Tibial nerve (tissue), 4 donors: ENCODE measurements around the gene MOB1A. TPM values are rescaled to one million over a fixed set of nuclear protein-coding genes. Genes with fewer than 3 reads are reported as not detected.

ENCODE experiments used
- DNase-seq, 2 donors: peaks; one replicate each; pipeline ENCODE4 v3.0.0-alpha.2; 2019; ENCODE audit warnings: low spot score in 2 of 2
- H3K27ac ChIP-seq, 4 donors: fragments of 200-600 bp; sonication (generic) in 3 of 4; one replicate each; pipeline ENCODE4 v1.5.1; 2017 to 2019; ENCODE audit warnings: mild to moderate bottlenecking in 1 of 4
- H3K27me3 ChIP-seq, 2 donors: fragments of 200-600 bp; sonication (generic) in 1 of 2; one replicate each; pipeline versions ENCODE4 v1.5.1 to v1.6.0; 2017 to 2019
- H3K36me3 ChIP-seq, 3 donors: fragments of 200-600 bp; sonication (generic); one replicate each; pipeline ENCODE4 v1.5.1; 2018 to 2019
- H3K4me1 ChIP-seq, 4 donors: fragments of 200-600 bp; sonication (generic) in 3 of 4; one replicate each; pipeline ENCODE4 v1.5.1; 2017 to 2019
- H3K4me3 ChIP-seq, 4 donors: fragments of 200-600 bp; sonication (generic) in 3 of 4; one replicate each; pipeline ENCODE4 v1.5.1; 2017 to 2019; ENCODE audit warnings: mild to moderate bottlenecking in 1 of 4, moderate library complexity in 1 of 4
- H3K9me3 ChIP-seq, 4 donors: fragments of 200-600 bp; sonication (generic) in 3 of 4; one replicate each; pipeline ENCODE4 v1.5.1; 2017 to 2019
- EP300 ChIP-seq, 2 donors: sonication (generic); formaldehyde crosslinking; IDR thresholded peaks; one replicate each; pipeline ENCODE4 v1.6.1; 2017; ENCODE audit warnings: antibody characterized with exemption in 2 of 2, mild to moderate bottlenecking in 1 of 2
- POLR2A ChIP-seq, 2 donors: fragments of 450-650 bp; IDR thresholded peaks; one replicate each; pipeline ENCODE4 v1.6.1; 2017; ENCODE audit warnings: antibody characterized with exemption in 2 of 2, mild to moderate bottlenecking in 2 of 2, moderate library complexity in 2 of 2
- WGBS, 2 donors: methylation state at CpG; one replicate each; pipeline ENCODE4 v1.1.5; 2018; 5-methylcytosine and 5-hydroxymethylcytosine counted together
- total RNA-seq, 4 donors: library from RNA; depleted of rRNA; stranded (reverse); fragments of >200 nt; gene quantifications; one replicate each; pipeline ENCODE4 v1.1.0, GENCODE V29; 2016
- TF ChIP-seq, protein P1 (sequence below), 5 experiments: fragments of 200-600 bp in 3 of 5; fragments of 450-650 bp in 2 of 5; sonication (generic) in 3 of 5; IDR thresholded peaks; one replicate each; pipeline ENCODE4 v1.5.1; 2016 to 2019; ENCODE audit warnings: antibody characterized with exemption in 5 of 5, mild to moderate bottlenecking in 3 of 5, moderate library complexity in 2 of 5

Gene MOB1A
- total RNA-seq, 4 donors from 2014 or later, result 55.3 to 69.9 (median 60.2) TPM

DNA sequence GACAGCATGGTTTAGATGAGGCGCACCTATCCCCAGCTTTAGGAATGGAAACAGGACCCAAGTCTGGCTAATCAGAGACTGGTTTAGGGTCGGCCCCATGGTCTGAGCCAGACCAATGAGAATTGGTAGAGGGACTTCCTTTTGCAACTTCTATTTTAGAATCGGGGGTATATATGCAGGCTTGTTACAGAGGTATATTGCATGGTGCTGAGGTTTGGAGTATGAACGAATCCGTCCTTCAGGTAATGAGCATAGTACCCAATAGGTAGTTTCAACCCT is 29.5 kb downstream of the MOB1A start:
- TF ChIP-seq, protein P1, sequence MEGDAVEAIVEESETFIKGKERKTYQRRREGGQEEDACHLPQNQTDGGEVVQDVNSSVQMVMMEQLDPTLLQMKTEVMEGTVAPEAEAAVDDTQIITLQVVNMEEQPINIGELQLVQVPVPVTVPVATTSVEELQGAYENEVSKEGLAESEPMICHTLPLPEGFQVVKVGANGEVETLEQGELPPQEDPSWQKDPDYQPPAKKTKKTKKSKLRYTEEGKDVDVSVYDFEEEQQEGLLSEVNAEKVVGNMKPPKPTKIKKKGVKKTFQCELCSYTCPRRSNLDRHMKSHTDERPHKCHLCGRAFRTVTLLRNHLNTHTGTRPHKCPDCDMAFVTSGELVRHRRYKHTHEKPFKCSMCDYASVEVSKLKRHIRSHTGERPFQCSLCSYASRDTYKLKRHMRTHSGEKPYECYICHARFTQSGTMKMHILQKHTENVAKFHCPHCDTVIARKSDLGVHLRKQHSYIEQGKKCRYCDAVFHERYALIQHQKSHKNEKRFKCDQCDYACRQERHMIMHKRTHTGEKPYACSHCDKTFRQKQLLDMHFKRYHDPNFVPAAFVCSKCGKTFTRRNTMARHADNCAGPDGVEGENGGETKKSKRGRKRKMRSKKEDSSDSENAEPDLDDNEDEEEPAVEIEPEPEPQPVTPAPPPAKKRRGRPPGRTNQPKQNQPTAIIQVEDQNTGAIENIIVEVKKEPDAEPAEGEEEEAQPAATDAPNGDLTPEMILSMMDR (IDR thresholded peaks at IDR 0.05), result no peak
- TF ChIP-seq EP300 (IDR thresholded peaks at IDR 0.05) (no peak), POLR2A (IDR thresholded peaks at IDR 0.05) (no peak)
- Histone ChIP-seq H3K27me3 (no peaks in the 10 kb centered on the region), H3K27ac (no peak overlapping the region), H3K36me3 (peaks cover 0 to 22% (median 0%) of the 10 kb centered on the region in 3 donors), H3K4me3 (no peak overlapping the region), H3K4me1 (peaks cover 0 to 32% (median 18%) of the 10 kb centered on the region in 4 donors), H3K9me3 (no peaks in the 10 kb centered on the region)
- WGBS, 2 donors, result 94 to 96% methylated on average over 5 of the region's 5 CpGs
- DNase-seq, result no peak

DNA sequence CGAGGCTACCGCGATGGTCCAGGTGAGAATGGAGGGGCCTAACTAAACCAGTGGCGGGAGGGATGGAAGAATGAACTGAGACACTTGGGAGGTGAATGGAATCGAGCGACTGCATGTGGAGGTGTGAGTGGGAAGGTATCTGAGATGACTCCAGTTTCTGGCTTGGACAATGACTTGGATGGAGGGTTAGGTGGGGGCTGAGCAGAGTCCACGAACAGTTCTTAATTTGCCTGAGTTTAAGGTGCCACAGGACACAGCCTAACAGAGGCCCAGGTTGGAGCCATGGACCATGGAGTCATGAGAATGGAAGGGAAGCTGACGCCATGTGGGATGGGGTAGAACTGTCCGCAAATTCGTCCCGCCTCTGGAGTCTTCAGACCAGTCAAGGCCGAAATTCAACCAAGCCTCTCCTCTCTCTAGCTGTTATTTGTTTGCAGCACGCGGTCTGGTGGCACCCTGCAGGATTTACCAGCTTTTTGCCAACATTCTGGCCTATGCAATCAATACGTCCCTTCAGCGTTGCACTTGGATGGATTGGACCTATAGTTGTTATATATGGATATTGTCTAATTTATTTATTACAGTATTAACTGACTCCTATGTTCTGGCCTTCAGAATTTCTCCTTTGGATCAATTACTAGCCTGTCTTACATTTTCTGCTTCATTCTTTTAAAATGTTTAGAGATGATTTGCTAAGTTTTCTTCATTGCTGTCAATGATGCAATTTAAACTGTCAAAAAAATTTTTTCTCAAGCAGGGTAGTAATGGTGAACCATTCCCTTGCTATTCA is 30.0 kb downstream of the MOB1A start:
- Histone ChIP-seq H3K9me3 (no peaks in the 10 kb centered on the region), H3K36me3 (peaks cover 0 to 22% (median 0%) of the 10 kb centered on the region in 3 donors), H3K4me1 (peaks cover 0 to 32% (median 18%) of the 10 kb centered on the region in 4 donors), H3K27ac (peak overlapping the region in 3 of 4 donors; percentile 73 to 79 (median 74)), H3K27me3 (no peaks in the 10 kb centered on the region), H3K4me3 (peak overlapping the region; percentile 66 to 82 (median 78))
- no peak for DNase-seq
- 44 to 57% methylated on average over 15 to 16 of the region's 16 CpGs for WGBS, 2 donors
- TF ChIP-seq POLR2A (IDR thresholded peaks at IDR 0.05) (no peak), EP300 (IDR thresholded peaks at IDR 0.05) (no peak)
- TF ChIP-seq, protein P1 (IDR thresholded peaks at IDR 0.05), result no peak

DNA sequence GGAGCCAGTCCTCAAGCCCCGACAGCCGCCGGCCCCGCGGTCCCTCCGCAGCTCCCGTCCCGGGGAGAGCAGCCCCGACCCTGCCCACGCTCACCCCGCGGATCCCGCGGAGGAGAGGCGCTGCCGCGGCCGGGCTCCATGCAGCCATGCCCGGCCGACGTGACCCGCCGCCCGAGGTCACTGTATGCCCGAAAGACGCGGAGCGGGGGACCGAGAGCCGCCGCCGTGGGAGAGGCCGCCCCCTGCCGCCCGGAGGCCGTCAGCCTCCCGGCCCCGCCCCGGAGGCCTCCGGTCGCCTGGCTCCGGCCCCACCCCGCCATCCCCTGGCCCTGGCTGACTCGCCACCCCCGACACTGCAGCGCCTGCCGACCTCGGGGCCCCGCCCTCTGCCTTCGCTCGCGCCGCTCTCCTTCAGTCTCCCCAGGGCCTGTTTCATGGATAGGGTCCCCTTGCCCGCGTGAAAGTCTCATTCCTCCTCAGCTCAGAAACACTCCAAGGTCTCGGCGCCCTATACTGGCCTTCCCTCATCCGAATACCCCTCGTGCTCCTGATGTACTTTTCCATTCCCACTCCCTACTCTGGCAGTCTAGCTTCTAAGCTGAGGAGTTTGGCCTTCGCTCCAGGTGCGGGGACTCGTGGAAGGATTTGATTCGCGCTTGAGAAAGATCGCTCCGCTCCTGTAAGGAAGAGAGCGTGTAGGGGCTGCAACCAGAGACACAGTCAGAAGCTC is 30.8 kb downstream of the MOB1A start, which contains the start of gene BOLA3:
Gene BOLA3 (minus strand): TSS at position 186 of the 730 bp plus-strand sequence. CDS start 38 bp downstream, at position 148.
- H3K9me3 ChIP-seq, result no peaks in the 10 kb centered on the region
- H3K36me3 ChIP-seq, result peaks cover 0 to 22% (median 0%) of the 10 kb centered on the region in 3 donors
- DNase-seq, result peak; percentile 45 to 58
- H3K4me3 ChIP-seq, result peak within 1 kb of the TSS; percentile 66 to 82 (median 78)
- TF ChIP-seq, protein P1 (IDR thresholded peaks at IDR 0.05), result peak; percentile 71 to 90 (median 85)
- TF ChIP-seq POLR2A (IDR thresholded peaks at IDR 0.05) (no peak), EP300 (IDR thresholded peaks at IDR 0.05) (peak in 1 of 2 donors; percentile 18)
- H3K27ac ChIP-seq, result peak within 1 kb of the TSS; percentile 34 to 79 (median 74)
- H3K4me1 ChIP-seq, result peaks cover 0 to 32% (median 18%) of the 10 kb centered on the region in 4 donors
- 2 to 4% methylated on average over 31 to 38 of the region's 67 CpGs for WGBS, 2 donors
- H3K27me3 ChIP-seq, result no peaks in the 10 kb centered on the region

DNA sequence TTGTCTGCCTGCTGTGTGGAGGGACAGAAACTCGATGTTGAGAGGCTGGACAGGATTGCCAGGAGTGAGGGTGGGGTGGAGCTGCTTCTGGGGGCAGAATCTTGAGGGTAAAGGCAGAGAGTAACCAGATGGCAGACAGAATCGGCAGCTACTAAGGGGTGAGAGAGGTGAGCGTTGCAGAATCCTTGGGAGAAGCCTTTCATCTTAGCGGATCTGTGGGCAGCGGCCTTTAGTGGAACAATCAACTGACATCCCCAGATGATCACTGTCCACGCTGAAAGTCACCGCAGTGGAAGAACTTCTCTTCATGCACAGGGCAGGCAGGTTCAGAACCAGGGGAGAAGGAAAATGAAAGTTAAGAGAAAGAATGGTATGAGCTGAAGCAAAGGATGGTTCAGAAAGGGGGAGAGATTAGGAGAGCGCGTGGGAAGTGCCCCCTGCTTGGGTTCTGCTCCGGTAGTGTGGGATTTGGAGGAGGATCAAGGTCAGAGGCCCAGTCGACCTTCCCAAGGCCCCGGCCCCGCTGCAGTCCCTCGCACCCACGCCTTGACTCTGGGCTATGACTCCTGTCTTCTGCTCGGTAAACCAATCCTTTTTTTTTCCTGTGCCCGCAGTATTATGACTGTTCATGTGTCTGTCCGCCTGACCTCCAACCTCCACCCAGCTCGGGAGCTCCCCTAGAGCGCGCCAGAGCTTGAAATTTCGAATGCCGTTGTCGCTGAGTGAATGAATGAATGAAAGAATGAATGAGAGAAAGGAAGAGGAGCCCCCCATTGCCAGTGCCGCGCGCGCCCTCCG is 31.6 kb downstream of the MOB1A start:
- no peak for TF ChIP-seq EP300 (IDR thresholded peaks at IDR 0.05)
- TF ChIP-seq, protein P1 (IDR thresholded peaks at IDR 0.05), result no peak
- H3K36me3 ChIP-seq, result peaks cover 0 to 29% (median 0%) of the 10 kb centered on the region in 3 donors
- H3K27me3 ChIP-seq, result no peaks in the 10 kb centered on the region
- peak overlapping the region; percentile 66 to 82 (median 78) for H3K4me3 ChIP-seq
- H3K27ac ChIP-seq, result peak overlapping the region; percentile 26 to 79 (median 54)
- H3K9me3 ChIP-seq, result no peaks in the 10 kb centered on the region
- DNase-seq, result no peak
- WGBS, 2 donors, result 6 to 7% methylated on average over 24 to 29 of the region's 29 CpGs
- peaks cover 0 to 32% (median 18%) of the 10 kb centered on the region in 4 donors for H3K4me1 ChIP-seq
